ENCODE results near the gene EGFR.

Gene EGFR

GRCh38 chr7:55129541-55130394, 111.0 kb downstream of the EGFR start:
- no peak for TF ChIP-seq CTCF (IDR thresholded peaks at IDR 0.05)

GRCh38 chr7:55130395-55131141, 111.8 kb downstream of the EGFR start:
- TF ChIP-seq CTCF (IDR thresholded peaks at IDR 0.05) = no peak

DNA sequence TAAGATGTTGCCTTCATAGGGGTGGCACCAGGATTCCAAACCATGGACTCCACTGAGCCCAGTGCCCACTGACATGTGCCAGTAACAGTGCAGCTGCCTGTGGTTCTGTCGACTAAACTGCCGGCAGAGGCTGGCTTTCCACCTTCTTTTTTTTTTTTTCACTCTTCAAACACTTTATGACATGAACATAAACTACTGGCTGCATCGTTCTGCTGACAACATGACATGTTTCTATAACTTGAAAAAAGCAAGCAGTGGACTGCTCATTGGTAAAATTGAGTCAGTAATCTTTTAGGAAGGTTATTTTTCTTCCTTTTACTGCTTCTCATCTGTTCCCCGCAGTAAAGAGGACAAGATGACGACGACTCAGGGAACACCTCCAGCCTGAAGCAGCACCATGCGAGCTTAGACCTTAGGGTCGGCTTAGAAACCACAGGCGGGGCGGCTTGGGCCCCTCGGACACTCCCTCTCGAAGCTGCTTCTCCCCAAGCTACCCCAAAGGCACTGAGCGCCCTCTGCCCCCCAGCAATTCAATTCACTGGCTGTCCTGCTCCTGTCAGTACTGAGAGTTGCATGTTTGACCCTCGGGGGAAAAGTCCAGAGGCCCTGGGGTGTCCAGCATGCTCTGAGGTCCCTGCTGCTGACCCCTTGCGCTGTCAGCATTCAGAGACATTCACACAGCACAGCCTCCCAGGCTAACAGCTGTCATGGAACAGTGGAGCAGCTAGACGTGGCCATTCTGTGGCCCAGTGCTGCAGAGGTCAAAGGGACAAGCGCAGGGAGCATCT, 112.5 kb downstream of the EGFR start:
- no peak for TF ChIP-seq CTCF (IDR thresholded peaks at IDR 0.05)

DNA sequence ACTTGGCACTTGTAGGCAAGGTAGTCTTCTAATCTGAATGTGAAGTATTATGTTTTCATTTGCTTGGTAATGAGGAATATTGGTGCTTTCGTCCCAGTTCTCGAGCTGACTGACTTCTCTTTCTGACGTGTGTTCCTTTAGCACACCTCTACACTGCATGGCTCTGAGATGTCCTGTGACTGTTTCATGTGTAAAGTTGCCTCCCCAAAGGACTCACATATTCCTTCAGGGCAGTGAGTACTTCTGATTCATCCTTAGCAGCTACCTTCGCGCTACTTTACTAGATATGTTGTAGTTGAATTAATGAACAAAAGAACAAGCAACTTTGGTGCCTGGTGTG, 113.7 kb downstream of the EGFR start:
- TF ChIP-seq CTCF (IDR thresholded peaks at IDR 0.05) = no peak

GRCh38 chr7:55132890-55133551, 114.2 kb downstream of the EGFR start:
- TF ChIP-seq CTCF (IDR thresholded peaks at IDR 0.05) = no peak

GRCh38 chr7:55133630-55134358, 115.0 kb downstream of the EGFR start:
- no peak for TF ChIP-seq CTCF (IDR thresholded peaks at IDR 0.05)
